IMR-90 (cell line): ENCODE data around the gene TRPC3. TPM values are rescaled to one million over a fixed set of nuclear protein-coding genes. Genes with fewer than 3 reads are reported as not detected.
A peak's percentile ranks its signal among the peaks of the same experiment; 100 is the strongest.

Experiments
- ATAC-seq: fragments of 200-7000 bp; cut with Tn5 transposase; 2 replicates; pipeline ENCODE4 v1.9.1; 2020; ENCODE audit warnings: low read depth, mild to moderate bottlenecking, moderate library complexity
- BruUV-seq: library from RNA; stranded (reverse); fragments of 400-500 nt; replicated peaks from 2 replicates; lab custom pipeline; 2021; lab: Mats Ljungman, UMichigan
- CTCF ChIA-PET: fragments of 300-600 bp; formaldehyde crosslinking; extraction: SDS; loops from one replicate; lab custom pipeline; 2021; ENCODE audit warnings: antibody characterized with exemption; lab: Yijun Ruan, JAX
- POLR2A ChIA-PET: fragments of 300-600 bp; sonication (Branson Sonifier 250); formaldehyde crosslinking; loops from one replicate; lab custom pipeline; 2022; ENCODE audit warnings: antibody characterized with exemption; ENCODE audit not compliant: unreplicated experiment; lab: Charles Lee
- DNase-seq: peaks from one replicate; pipeline ENCODE4 v3.0.0; 2013
- H2AFZ ChIP-seq: replicated peaks from 2 replicates; pipeline ENCODE3; 2013; ENCODE audit warnings: low read length, mild to moderate bottlenecking; ENCODE audit not compliant: poor library complexity
- H2AK5ac ChIP-seq: 2 replicates; pipeline ENCODE4 v1.6.1; 2013; ENCODE audit warnings: low read depth, low read length, inconsistent platforms
- H2AK9ac ChIP-seq: replicated peaks from 2 replicates; pipeline ENCODE3; 2013; ENCODE audit warnings: mild to moderate bottlenecking, low read depth, low read length, moderate library complexity; ENCODE audit not compliant: poor library complexity
- H2BK120ac ChIP-seq: 2 replicates; pipeline ENCODE4 v1.6.1; 2013; ENCODE audit warnings: low read depth, low read length, inconsistent platforms
- H2BK15ac ChIP-seq: 3 replicates; pipeline ENCODE4 v1.6.1; 2013; ENCODE audit warnings: low read depth, low read length, inconsistent platforms
- H2BK20ac ChIP-seq: 2 replicates; pipeline ENCODE4 v1.6.1; 2013; ENCODE audit warnings: low read depth, mild to moderate bottlenecking, inconsistent platforms, low read length, moderate library complexity
- H2BK5ac ChIP-seq: 2 replicates; pipeline ENCODE4 v1.6.1; 2013; ENCODE audit warnings: mild to moderate bottlenecking, low read depth, low read length, inconsistent platforms; ENCODE audit not compliant: poor library complexity, severe bottlenecking
- H3K14ac ChIP-seq: replicated peaks from 2 replicates; pipeline ENCODE4 v1.6.1; 2013; ENCODE audit warnings: low read depth, low read length, inconsistent platforms
- H3K18ac ChIP-seq: 2 replicates; pipeline ENCODE4 v1.6.1; 2013; ENCODE audit warnings: low read depth, low read length, control low read depth
- H3K23ac ChIP-seq: 2 replicates; pipeline ENCODE4 v1.6.1; 2013; ENCODE audit warnings: low read depth, low read length, inconsistent platforms
- H3K27ac ChIP-seq: 2 replicates; pipeline ENCODE4 v1.5.1; 2013; ENCODE audit warnings: mild to moderate bottlenecking, control low read depth, low read length; ENCODE audit not compliant: insufficient read depth
- H3K27me3 ChIP-seq: 2 replicates; pipeline ENCODE4 v1.6.1; 2013; ENCODE audit warnings: low read length; ENCODE audit not compliant: control insufficient read depth, insufficient read depth
- H3K36me3 ChIP-seq: 2 replicates; pipeline ENCODE4 v1.6.1; 2013; ENCODE audit warnings: low read length, mixed read lengths; ENCODE audit not compliant: control insufficient read depth, insufficient read depth
- H3K4ac ChIP-seq: 2 replicates; pipeline ENCODE4 v1.6.1; 2013; ENCODE audit warnings: low read depth, low read length, inconsistent platforms
- H3K4me1 ChIP-seq: 2 replicates; pipeline ENCODE4 v1.6.1; 2013; ENCODE audit warnings: low read length, mixed read lengths; ENCODE audit not compliant: control insufficient read depth, insufficient read depth
- H3K4me2 ChIP-seq: 2 replicates; pipeline ENCODE4 v1.6.1; 2013; ENCODE audit warnings: low read depth, mild to moderate bottlenecking, control low read depth, low read length, moderate library complexity
- H3K4me3 ChIP-seq: 2 replicates; pipeline ENCODE4 v1.5.1; 2013; ENCODE audit warnings: low read depth, mild to moderate bottlenecking, control low read depth, low read length, moderate library complexity; ENCODE audit not compliant: insufficient read depth
- H3K56ac ChIP-seq: 2 replicates; pipeline ENCODE4 v1.6.1; 2013; ENCODE audit warnings: low read length, inconsistent platforms; ENCODE audit not compliant: insufficient read depth; ENCODE audit errors: extremely low read depth
- H3K79me1 ChIP-seq, 2 experiments: 2 replicates each; pipeline ENCODE4 v1.6.1; 2013; ENCODE audit warnings: low read length in 2 of 2, inconsistent platforms in 1 of 2, low read depth in 1 of 2
- H3K9ac ChIP-seq: 2 replicates; pipeline ENCODE4 v1.6.1; 2013; ENCODE audit warnings: low read depth, low read length, control low read depth
- H3K9me1 ChIP-seq: 2 replicates; pipeline ENCODE4 v1.6.1; 2013; ENCODE audit warnings: low read length, inconsistent platforms; ENCODE audit not compliant: insufficient read depth
- H3K9me3 ChIP-seq: 2 replicates; pipeline ENCODE4 v1.6.1; 2013; ENCODE audit warnings: low read length; ENCODE audit not compliant: control insufficient read depth, insufficient read depth
- H4K20me1 ChIP-seq: 2 replicates; pipeline ENCODE4 v1.6.1; 2013; ENCODE audit warnings: low read length, inconsistent platforms; ENCODE audit not compliant: insufficient read depth
- H4K5ac ChIP-seq: 2 replicates; pipeline ENCODE4 v1.6.1; 2013; ENCODE audit warnings: mild to moderate bottlenecking, low read depth, low read length, control low read depth
- H4K8ac ChIP-seq, 2 experiments: 2 replicates each; pipeline ENCODE4 v1.6.1; 2013; ENCODE audit warnings: low read depth in 2 of 2, low read length in 2 of 2, control low read depth in 1 of 2, inconsistent platforms in 1 of 2
- H4K91ac ChIP-seq: 2 replicates; pipeline ENCODE4 v1.6.1; 2013; ENCODE audit warnings: low read depth, low read length, inconsistent platforms; ENCODE audit not compliant: insufficient read depth
- BHLHE40 ChIP-seq: fragments of 150-350 bp; IDR thresholded peaks from 2 replicates; pipeline ENCODE4 v1.6.1; 2016; ENCODE audit warnings: mild to moderate bottlenecking, low read depth, low read length
- CEBPB ChIP-seq: IDR thresholded peaks from 2 replicates; pipeline ENCODE4 v1.6.1; 2012; ENCODE audit warnings: low read depth, low read length, improper control_type of control experiment
- FOS ChIP-seq: fragments of 150-350 bp; IDR thresholded peaks from 2 replicates; pipeline ENCODE4 v1.6.1; 2016; ENCODE audit warnings: low read depth, low read length
- MAFK ChIP-seq: IDR thresholded peaks from 2 replicates; pipeline ENCODE4 v1.6.1; 2012; ENCODE audit warnings: low read depth, low read length, improper control_type of control experiment
- MAZ ChIP-seq: IDR thresholded peaks from 2 replicates; pipeline ENCODE4 v1.6.1; 2012; ENCODE audit warnings: low read depth, mild to moderate bottlenecking, low read length, improper control_type of control experiment, moderate library complexity, borderline replicate concordance
- POLR2A ChIP-seq: IDR thresholded peaks from 2 replicates; pipeline ENCODE4 v1.6.1; 2012; ENCODE audit warnings: mild to moderate bottlenecking, low read depth, low read length
- RAD21 ChIP-seq: IDR thresholded peaks from 2 replicates; pipeline ENCODE4 v1.6.1; 2012; ENCODE audit warnings: low read length, improper control_type of control experiment
- RCOR1 ChIP-seq: IDR thresholded peaks from 2 replicates; pipeline ENCODE4 v1.6.1; 2012; ENCODE audit warnings: mild to moderate bottlenecking, low read length, improper control_type of control experiment; ENCODE audit not compliant: insufficient replicate concordance
- RFX5 ChIP-seq: IDR thresholded peaks from 2 replicates; pipeline ENCODE4 v1.8.0; 2012; ENCODE audit warnings: low read depth, mild to moderate bottlenecking, low read length, moderate library complexity
- SMC3 ChIP-seq: fragments of 150-350 bp; IDR thresholded peaks from 2 replicates; pipeline ENCODE4 v1.6.1; 2016; ENCODE audit warnings: low read depth, mild to moderate bottlenecking, antibody characterized with exemption, low read length, moderate library complexity
- WGBS, 2 experiments: methylation state at CpG; one replicate each; pipeline versions ENCODE4 v1.1.5 to v1.1.7; 2013; ENCODE audit warnings: missing lambda C conversion rate in 2 of 2; ENCODE audit not compliant: insufficient read length in 1 of 2; ENCODE audit errors: extremely low coverage in 2 of 2; 5-methylcytosine and 5-hydroxymethylcytosine counted together
- dilution Hi-C: fragments of 300-500 bp; cut with HindIII; formaldehyde crosslinking; loops from one replicate; pipeline ENCODE4 v1.14.3; 2018; ENCODE audit warnings: low sequenced_read_pairs; ENCODE audit not compliant: unreplicated experiment
- in situ Hi-C: fragments of 300-500 bp; cut with MboI; formaldehyde crosslinking; loops from 3 replicates; pipeline ENCODE4 v1.14.3; 2019; ENCODE audit warnings: low sequenced_read_pairs, inconsistent platforms, mixed read lengths
- intact Hi-C: fragments of 100-400 bp; cut with micrococcal nuclease; formaldehyde crosslinking; loops from 2 replicates; pipeline ENCODE4 v1.10.0; 2022
- polyA plus RNA-seq, 3 experiments: library from polyadenylated mRNA; depleted of rRNA; stranded (reverse); fragments of >200 nt; gene quantifications; 2 replicates each; pipeline ENCODE4 v1.2.3, GENCODE V29; 2012; ENCODE audit warnings: low replicate concordance in 1 of 3
- total RNA-seq: library from RNA; depleted of rRNA; stranded (reverse); fragments of >200 nt; gene quantifications from 2 replicates; pipeline ENCODE4 v1.2.3, GENCODE V29; 2012
- TF ChIP-seq, protein P1 (sequence below): conservative IDR thresholded peaks from 2 replicates; pipeline ENCODE4 v1.5.1; 2012; ENCODE audit warnings: mild to moderate bottlenecking, low read depth, low read length, improper control_type of control experiment
- TF ChIP-seq, protein P2 (sequence below): fragments of 150-350 bp; IDR thresholded peaks from 2 replicates; pipeline ENCODE4 v1.6.1; 2017; ENCODE audit warnings: mild to moderate bottlenecking, antibody characterized with exemption, low read length, low read depth
- TF ChIP-seq, protein P3 (sequence below): fragments of 150-350 bp; IDR thresholded peaks from 2 replicates; pipeline ENCODE4 v1.6.1; 2016; ENCODE audit warnings: low read depth, mild to moderate bottlenecking, low read length, moderate library complexity, borderline replicate concordance

The TRPC3 gene
- total and polyA plus RNA-seq, 2 of the 4 experiments (the other 2 are of a cell fraction) = 1.1 to 2.7 TPM

DNA sequence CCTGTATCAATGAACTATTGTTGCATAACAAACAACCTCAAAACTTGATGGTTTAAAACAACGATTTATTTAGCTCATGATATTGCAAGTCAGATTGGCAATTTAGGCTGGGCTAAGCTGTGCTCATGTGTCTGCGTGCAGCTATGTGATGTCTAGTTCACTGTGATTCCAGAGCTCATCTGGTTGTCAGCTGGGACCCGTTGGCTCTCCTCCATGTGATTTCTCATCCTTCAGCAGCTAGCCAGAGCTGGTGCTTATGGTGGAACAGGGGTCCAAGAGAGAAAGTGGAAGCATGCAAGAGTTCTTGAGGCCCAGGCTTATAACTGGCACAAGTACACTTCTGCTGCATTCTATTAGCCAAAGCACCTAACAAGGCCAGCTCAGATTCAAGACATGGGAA lies 28.8 kb upstream of the TRPC3 start:
- intact Hi-C loops (no loop called here), dilution Hi-C loops (no loop called here), in situ Hi-C loops (no loop called here)
- H2AK9ac ChIP-seq = no peak overlapping the region
- ChIA-PET CTCF (interaction anchor here (0.7 kb wide), 1 partner anchor 28 kb away, joined by 3 read pairs; no protein-coding TSS in a partner anchor), POLR2A (no interaction called here)
- peak overlapping the region; percentile 4 for H2AFZ ChIP-seq
- no peak overlapping the region for H2BK120ac ChIP-seq
- H3K79me1 ChIP-seq = no peaks in the 10 kb centered on the region
- H3K4me3 ChIP-seq = no peak overlapping the region
- H3K4me1 ChIP-seq = peaks cover 2% of the 10 kb centered on the region; the same call in 1 of the 2 replicates
- no peak overlapping the region for H2BK15ac ChIP-seq
- H3K9ac ChIP-seq = no peak overlapping the region
- H3K4ac ChIP-seq = no peak overlapping the region
- H3K23ac ChIP-seq = no peak overlapping the region
- H4K5ac ChIP-seq = no peak overlapping the region
- H3K4me2 ChIP-seq = no peak overlapping the region
- H4K20me1 ChIP-seq = no peaks in the 10 kb centered on the region
- H3K18ac ChIP-seq = no peak overlapping the region
- no peak overlapping the region for H2BK20ac ChIP-seq
- H3K14ac ChIP-seq = no peak overlapping the region
- H3K56ac ChIP-seq = no peak overlapping the region
- no peak overlapping the region for H2BK5ac ChIP-seq
- no peaks in the 10 kb centered on the region for H3K36me3 ChIP-seq
- H4K91ac ChIP-seq = no peak overlapping the region
- no peak for TF ChIP-seq SMC3
- TF ChIP-seq FOS = no peak
- no peak for TF ChIP-seq RAD21
- no peak for TF ChIP-seq BHLHE40
- TF ChIP-seq, protein P1, sequence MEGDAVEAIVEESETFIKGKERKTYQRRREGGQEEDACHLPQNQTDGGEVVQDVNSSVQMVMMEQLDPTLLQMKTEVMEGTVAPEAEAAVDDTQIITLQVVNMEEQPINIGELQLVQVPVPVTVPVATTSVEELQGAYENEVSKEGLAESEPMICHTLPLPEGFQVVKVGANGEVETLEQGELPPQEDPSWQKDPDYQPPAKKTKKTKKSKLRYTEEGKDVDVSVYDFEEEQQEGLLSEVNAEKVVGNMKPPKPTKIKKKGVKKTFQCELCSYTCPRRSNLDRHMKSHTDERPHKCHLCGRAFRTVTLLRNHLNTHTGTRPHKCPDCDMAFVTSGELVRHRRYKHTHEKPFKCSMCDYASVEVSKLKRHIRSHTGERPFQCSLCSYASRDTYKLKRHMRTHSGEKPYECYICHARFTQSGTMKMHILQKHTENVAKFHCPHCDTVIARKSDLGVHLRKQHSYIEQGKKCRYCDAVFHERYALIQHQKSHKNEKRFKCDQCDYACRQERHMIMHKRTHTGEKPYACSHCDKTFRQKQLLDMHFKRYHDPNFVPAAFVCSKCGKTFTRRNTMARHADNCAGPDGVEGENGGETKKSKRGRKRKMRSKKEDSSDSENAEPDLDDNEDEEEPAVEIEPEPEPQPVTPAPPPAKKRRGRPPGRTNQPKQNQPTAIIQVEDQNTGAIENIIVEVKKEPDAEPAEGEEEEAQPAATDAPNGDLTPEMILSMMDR = no peak
- TF ChIP-seq, protein P2, sequence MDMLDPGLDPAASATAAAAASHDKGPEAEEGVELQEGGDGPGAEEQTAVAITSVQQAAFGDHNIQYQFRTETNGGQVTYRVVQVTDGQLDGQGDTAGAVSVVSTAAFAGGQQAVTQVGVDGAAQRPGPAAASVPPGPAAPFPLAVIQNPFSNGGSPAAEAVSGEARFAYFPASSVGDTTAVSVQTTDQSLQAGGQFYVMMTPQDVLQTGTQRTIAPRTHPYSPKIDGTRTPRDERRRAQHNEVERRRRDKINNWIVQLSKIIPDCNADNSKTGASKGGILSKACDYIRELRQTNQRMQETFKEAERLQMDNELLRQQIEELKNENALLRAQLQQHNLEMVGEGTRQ = no peak
- no peak for TF ChIP-seq MAZ
- TF ChIP-seq, protein P3, sequence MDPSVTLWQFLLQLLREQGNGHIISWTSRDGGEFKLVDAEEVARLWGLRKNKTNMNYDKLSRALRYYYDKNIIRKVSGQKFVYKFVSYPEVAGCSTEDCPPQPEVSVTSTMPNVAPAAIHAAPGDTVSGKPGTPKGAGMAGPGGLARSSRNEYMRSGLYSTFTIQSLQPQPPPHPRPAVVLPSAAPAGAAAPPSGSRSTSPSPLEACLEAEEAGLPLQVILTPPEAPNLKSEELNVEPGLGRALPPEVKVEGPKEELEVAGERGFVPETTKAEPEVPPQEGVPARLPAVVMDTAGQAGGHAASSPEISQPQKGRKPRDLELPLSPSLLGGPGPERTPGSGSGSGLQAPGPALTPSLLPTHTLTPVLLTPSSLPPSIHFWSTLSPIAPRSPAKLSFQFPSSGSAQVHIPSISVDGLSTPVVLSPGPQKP = no peak
- TF ChIP-seq RCOR1 = no peak
- TF ChIP-seq RFX5 = no peak
- TF ChIP-seq CEBPB = no peak
- no peak for TF ChIP-seq MAFK
- TF ChIP-seq POLR2A = no peak
- peaks cover 6% of the 10 kb centered on the region; the same call in 1 of the 2 replicates for H3K9me1 ChIP-seq
- peak; percentile 52 for DNase-seq
- peak; percentile 40; the same call in 1 of the 2 replicates for ATAC-seq
- no peaks in the 10 kb centered on the region for H3K9me3 ChIP-seq
- no CpG with 5 or more reads among the region's 3 CpGs for WGBS, 2 experiments
- H2AK5ac ChIP-seq = no peak overlapping the region
- no peak overlapping the region for H4K8ac ChIP-seq
- no peak overlapping the region for H3K27ac ChIP-seq
- H3K27me3 ChIP-seq = no peaks in the 10 kb centered on the region; the same call in 1 of the 2 replicates
- BruUV-seq = no TSS peak
